HG03175 (cell line): ENCODE measurements around the gene KIF2B.
"Not testable (repeated sequence)": the region's sequence is repeated elsewhere in the genome, so short reads cannot be mapped to it uniquely, and the experiment has no call there.

ENCODE experiments used
- ATAC-seq: cut with Tn5 transposase; IDR thresholded peaks from one replicate; pipeline ENCODE4 v1.9.1; 2021; ENCODE audit warnings: mild to moderate bottlenecking, moderate library complexity; ENCODE audit not compliant: unreplicated experiment

KIF2B gene

GRCh38 chr17:53822764-53823163, at the start of gene KIF2B:
KIF2B (plus strand) TSS chr17:53822927; CDS start chr17:53823034, 107 bp downstream.
- ATAC-seq, result no peak

- ATAC-seq, result no peak
Measured at GRCh38 chr17:53780320-53780719, 42.4 kb upstream of the KIF2B start.

GRCh38 chr17:53791551-53791950, 31.2 kb upstream of the KIF2B start:
- no peak for ATAC-seq

GRCh38 chr17:53792451-53792850, 30.3 kb upstream of the KIF2B start:
- ATAC-seq, result no peak

GRCh38 chr17:53792997-53793396, 29.7 kb upstream of the KIF2B start:
- ATAC-seq, result no peak

GRCh38 chr17:53794875-53795274, 27.9 kb upstream of the KIF2B start:
- ATAC-seq, result no peak

- ATAC-seq, result no peak
Measured at GRCh38 chr17:53796642-53797041, 26.1 kb upstream of the KIF2B start.

GRCh38 chr17:53797501-53797900, 25.2 kb upstream of the KIF2B start:
- ATAC-seq, result no peak

- no peak for ATAC-seq
Measured at GRCh38 chr17:53804437-53804836, 18.3 kb upstream of the KIF2B start.

GRCh38 chr17:53806473-53806872, 16.3 kb upstream of the KIF2B start:
- no peak for ATAC-seq

- no peak for ATAC-seq
Measured at GRCh38 chr17:53807286-53807685, 15.4 kb upstream of the KIF2B start.

- no peak for ATAC-seq
Measured at GRCh38 chr17:53818271-53818670, 4.5 kb upstream of the KIF2B start.

- ATAC-seq, result no peak
Measured at GRCh38 chr17:53818929-53819328, 3.8 kb upstream of the KIF2B start.

GRCh38 chr17:53819956-53820355, 2.8 kb upstream of the KIF2B start:
- ATAC-seq, result no peak

GRCh38 chr17:53823341-53824050, 769 bp downstream of the KIF2B start:
- ATAC-seq, result no peak

GRCh38 chr17:53834771-53835170, 12.0 kb downstream of the KIF2B start:
- ATAC-seq, result not testable (repeated sequence)

GRCh38 chr17:53837131-53837530, 14.4 kb downstream of the KIF2B start:
- no peak for ATAC-seq

- ATAC-seq, result no peak
Measured at GRCh38 chr17:53844491-53845107, 21.9 kb downstream of the KIF2B start.

GRCh38 chr17:53871128-53871527, 48.4 kb downstream of the KIF2B start:
- ATAC-seq, result not testable (repeated sequence)
